Fibroblast of lung (primary cell): ENCODE data around the gene RLBP1.

ENCODE experiments used
- EZH2 ChIP-seq: IDR thresholded peaks from 2 replicates; pipeline ENCODE4 v1.5.1; 2012; ENCODE audit warnings: low read length, control low read depth, mild to moderate bottlenecking; ENCODE audit errors: missing control alignments
- TF ChIP-seq, protein P1 (sequence below), 2 donors: IDR thresholded peaks in 1 of 2; conservative IDR thresholded peaks in 1 of 2; 1 replicate in 1 of 2; 2 replicates in 1 of 2; pipeline ENCODE4 v1.5.1; 2011 to 2012; ENCODE audit warnings: low read length in 2 of 2, control low read depth in 1 of 2, inconsistent platforms in 1 of 2, low read depth in 1 of 2, mild to moderate bottlenecking in 1 of 2

DNA sequence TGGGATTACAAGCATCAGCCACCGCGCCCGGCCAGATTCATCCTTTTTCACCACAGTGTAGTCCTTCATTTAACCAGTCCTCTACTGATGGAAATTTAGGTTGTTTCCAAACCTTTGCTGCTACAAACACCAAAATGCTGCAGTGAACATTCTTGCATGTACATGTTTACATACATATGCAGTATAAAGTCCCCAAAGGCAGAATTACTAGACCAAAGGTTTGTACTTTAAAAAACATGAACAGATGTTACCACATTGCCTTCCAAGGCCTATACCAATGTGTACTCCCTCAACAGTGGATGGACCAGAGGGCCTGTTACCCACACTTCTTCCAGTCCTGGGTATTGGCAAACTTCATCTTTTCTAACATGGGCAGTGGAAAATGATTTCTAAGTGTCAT, 51.0 kb downstream of the RLBP1 start:
- TF ChIP-seq, protein P1, sequence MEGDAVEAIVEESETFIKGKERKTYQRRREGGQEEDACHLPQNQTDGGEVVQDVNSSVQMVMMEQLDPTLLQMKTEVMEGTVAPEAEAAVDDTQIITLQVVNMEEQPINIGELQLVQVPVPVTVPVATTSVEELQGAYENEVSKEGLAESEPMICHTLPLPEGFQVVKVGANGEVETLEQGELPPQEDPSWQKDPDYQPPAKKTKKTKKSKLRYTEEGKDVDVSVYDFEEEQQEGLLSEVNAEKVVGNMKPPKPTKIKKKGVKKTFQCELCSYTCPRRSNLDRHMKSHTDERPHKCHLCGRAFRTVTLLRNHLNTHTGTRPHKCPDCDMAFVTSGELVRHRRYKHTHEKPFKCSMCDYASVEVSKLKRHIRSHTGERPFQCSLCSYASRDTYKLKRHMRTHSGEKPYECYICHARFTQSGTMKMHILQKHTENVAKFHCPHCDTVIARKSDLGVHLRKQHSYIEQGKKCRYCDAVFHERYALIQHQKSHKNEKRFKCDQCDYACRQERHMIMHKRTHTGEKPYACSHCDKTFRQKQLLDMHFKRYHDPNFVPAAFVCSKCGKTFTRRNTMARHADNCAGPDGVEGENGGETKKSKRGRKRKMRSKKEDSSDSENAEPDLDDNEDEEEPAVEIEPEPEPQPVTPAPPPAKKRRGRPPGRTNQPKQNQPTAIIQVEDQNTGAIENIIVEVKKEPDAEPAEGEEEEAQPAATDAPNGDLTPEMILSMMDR (conservative IDR thresholded peaks at IDR 0.05 in 1 of 2, IDR thresholded peaks at IDR 0.05 in 1 of 2; ENCODE audit: low read depth in 1 of 2, low read length in 2 of 2) = no peak
- TF ChIP-seq EZH2 = no peak
